HG02588 (cell line): ENCODE measurements around the gene HCFC2.
"Not testable (repeated sequence)": the region's sequence is repeated elsewhere in the genome, so short reads cannot be mapped to it uniquely, and the experiment has no call there.

Experiments
- ATAC-seq: cut with Tn5 transposase; IDR thresholded peaks from one replicate; pipeline ENCODE4 v1.9.1; 2021; ENCODE audit warnings: mild to moderate bottlenecking, moderate library complexity; ENCODE audit not compliant: unreplicated experiment

HCFC2 gene

DNA sequence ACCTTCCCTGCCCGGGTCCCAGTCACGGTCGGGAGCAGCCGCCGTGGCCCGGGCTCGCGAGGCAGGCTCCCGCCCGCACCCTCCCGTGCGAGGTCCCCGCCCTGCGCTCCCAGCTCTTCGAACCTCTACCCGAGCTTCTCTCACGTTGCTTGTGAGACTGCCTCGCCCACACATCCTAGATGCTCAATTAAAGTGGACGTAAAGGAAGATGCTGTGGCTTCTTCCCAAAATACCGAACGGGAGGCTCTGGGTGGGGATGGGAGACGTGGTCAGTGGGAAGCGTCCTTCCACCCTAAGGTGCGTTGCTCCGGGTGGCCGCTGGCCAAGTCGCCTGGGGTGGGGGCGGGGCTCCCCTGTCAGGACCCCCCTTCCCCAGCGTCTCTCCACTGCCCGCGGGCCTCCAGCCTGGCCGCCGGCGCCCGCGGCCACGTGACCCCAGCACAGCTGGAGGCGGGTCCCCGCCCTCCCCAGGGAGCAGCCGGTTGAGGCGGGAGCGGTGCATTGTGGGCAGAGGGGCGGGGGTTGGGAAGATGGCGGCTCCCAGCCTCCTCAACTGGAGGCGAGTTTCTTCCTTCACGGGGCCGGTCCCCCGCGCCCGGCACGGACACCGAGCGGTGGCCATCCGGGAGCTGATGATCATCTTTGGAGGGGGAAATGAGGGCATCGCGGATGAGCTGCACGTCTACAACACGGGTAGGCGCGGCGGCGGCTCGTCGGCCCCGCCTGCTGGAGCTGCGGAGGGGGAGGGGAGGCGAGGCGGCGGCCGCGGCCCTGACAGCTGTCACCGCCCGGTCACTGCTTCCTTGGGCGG, at the start of gene HCFC2:
Gene HCFC2 (plus strand): TSS at position 501 of the 811 bp plus-strand sequence. CDS start 30 bp downstream, at position 531.
- ATAC-seq: peak; percentile 88

DNA sequence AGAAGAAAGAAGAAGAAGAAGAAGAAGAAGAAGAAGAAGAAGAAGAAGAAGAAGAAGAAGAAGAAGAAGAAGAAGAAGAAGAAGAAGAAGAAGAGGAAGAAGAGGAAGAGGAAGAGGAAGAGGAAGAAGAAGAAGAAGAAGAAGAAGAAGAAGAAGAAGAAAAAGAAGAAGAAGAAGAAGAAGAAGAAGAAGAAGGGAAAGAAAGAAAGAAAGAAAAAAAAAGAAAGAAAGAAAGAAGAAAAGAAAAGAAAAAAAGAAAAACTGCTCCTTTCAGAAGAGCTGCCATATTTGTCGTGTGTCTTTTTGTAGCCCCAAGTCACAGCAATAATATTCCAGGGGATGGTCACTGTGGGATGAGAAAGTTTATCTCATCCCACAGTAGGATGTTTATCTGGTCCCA, 42.5 kb upstream of the HCFC2 start:
- not testable (repeated sequence) for ATAC-seq

DNA sequence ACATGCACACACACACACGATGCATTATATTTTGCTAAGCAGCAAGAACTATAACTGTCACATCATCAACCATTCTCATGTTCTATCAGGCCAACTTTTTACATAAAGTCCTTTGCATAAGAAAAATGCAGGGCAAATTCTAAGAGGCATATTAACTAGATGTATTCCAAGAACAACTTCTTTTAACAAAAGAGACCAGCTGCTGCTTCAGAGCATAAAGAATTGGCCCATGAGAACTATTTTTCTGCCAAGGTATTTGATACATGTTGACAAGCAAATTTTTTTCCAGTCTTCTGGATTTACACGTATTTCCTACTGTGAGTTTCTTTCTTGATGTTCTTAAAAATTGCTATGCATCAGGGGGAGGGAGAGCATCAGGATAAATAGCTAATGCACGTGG, 41.5 kb upstream of the HCFC2 start:
- ATAC-seq: no peak

GRCh38 chr12:104023710-104024109, 40.6 kb upstream of the HCFC2 start:
- ATAC-seq: no peak

GRCh38 chr12:104024348-104024747, 40.0 kb upstream of the HCFC2 start:
- ATAC-seq: no peak

- no peak for ATAC-seq
These were observed 38.6 kb upstream of the HCFC2 start for GRCh38 chr12:104025771-104026170.

DNA sequence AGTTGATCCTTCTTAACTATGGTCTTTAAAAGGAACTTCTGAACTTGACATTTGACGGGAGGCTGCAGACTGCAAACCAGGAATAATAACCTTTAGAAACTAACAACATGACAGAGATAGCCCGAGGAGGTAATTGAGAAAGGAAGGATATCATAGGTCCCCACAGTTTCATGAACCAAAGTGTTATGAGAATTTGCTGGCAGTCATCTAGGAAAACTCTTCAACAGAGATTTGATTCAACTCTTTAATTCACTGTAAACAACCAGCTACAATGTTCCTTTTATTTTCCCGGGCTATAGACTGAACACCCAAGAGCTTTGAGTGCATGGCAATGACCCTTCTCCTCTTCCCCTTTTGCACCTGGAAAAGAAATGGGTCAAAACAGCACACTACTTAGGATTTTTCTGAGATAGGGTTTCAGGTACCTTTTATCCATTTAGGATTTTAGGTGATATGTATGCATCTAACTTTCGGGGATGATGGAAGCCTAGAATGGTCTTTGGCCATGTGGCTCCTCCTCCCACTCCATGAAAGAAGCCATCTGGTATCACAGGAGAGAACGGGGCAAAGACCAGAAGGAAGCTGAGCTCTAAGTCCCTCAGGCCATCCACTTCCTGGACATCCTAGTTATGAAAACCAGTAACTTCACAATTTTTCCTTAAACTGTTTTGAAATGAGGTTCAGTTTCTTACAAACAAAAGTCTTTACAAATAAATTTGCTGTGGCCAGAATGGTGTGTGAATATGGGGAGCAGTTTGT, 37.3 kb upstream of the HCFC2 start:
- no peak for ATAC-seq

- not testable (repeated sequence) for ATAC-seq
These were observed 33.7 kb upstream of the HCFC2 start for GRCh38 chr12:104030596-104030995.

DNA sequence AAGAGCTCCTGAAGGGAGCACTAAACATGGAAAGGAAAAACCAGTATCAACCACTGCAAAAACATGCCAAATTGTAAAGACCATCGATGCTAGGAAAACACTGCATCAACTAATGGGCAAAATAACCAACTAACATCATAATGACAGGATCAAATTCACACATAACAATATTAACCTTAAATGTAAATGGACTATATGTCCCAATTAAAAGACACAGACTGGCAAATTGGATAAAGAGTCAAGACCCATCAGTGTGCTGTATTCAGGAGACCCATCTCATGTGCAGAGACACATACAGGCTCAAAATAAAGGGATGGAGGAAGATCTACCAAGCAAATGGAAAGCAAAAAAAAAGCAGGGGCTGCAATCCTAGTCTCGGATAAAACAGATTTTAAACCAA, 28.2 kb upstream of the HCFC2 start:
- not testable (repeated sequence) for ATAC-seq

DNA sequence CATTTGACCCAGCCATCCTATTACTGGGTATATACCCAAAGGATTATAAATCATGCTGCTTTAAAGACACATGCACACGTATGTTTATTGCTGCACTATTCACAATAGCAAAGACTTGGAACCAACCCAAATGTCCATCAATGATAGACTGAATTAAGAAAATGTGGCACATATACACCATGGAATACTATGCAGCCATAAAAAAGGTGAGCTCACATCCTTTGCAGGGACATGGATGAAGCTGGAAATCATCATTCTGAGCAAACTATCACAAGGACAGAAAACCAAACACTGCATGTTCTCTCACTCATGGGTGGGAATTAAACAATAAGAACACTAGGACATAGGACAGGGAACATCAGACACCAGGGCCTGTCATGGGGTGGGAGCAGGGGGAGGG, 24.6 kb upstream of the HCFC2 start:
- ATAC-seq: not testable (repeated sequence)

DNA sequence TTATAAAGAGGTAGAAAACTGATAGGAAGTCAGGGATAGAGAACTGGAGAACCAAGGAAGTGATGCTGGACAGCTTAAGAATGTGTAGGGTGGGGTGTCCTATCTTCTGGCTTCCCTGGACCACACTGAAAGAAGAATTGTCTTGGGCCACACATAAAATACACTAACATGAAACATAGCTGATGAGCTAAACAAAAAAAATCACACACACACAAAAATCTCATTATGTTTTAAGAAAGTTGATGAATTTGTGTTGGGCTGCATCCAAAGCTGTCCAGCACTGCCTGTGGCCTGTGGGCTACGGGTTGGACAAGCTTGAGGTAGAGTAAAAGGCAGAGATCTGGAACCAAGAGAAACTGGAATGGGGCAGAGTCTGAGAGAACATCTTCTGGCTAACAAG, 21.8 kb upstream of the HCFC2 start:
- ATAC-seq: no peak

DNA sequence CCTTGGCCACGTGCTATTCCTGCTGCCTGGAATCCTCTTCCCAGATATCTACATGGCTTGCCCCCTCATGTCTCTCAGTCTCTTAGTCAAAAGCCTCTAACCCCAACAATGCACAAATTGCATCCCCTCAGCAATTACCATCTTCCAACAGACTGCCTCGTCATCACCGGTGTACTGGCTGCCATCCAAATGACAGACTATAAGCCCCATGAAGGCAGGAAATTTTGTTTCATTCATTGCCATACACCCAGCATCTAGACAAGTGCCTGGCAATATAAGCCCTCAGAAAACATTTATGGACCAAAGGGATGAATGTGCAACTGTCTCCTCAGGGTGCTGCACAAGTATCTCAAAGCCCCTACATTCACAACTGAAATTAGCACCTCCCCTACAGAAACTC, 20.2 kb upstream of the HCFC2 start:
- no peak for ATAC-seq

GRCh38 chr12:104046306-104046705, 18.0 kb upstream of the HCFC2 start:
- ATAC-seq: no peak

- ATAC-seq: no peak
These were observed 16.2 kb upstream of the HCFC2 start for GRCh38 chr12:104048162-104048561.

DNA sequence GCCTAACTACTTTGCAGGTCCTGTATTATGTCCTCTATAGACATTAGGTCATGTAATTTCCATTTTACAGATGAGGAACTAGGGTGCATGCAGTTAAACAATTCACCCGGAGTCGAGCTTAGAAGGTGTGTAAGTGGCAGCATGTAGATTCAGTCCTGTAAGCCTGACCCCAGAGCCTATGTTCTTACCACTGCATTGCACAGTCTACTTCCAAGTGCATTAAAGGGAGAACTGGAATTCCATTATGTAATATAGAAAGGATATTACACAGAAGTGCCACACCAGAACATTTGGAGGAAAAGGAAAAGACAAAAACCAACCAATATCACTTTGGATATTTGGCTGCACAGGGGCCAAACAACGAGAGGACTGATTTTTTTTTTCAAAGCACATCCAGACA, 15.5 kb upstream of the HCFC2 start:
- ATAC-seq: no peak

DNA sequence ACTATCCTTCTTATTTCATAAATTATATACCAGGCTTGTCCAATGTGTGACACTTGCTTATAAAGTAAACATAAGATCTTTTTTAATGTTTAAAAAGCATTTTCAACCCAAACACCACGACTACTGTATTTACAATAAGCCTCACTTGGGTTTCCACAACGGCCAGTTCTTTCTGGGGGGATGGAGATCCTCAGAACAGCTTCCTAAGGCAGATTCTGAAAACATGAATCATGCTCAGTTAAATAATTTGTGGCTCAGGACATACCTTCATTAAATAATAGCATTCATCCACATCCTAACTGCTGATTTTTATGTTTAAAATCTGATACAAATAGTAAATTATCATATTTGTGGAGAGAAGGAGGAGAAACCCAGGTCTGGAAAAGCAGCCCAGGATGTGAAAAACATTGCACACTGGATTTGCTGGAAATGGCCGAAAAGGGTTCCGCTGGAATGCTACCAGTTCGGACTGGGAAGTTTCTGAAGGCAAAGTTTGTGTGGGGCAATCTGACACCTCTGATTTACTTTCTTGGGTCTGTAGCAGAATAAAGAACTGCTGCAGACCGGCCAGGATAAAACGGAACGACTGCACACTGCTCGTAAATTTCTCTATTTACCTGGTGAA, 14.9 kb upstream of the HCFC2 start:
- no peak for ATAC-seq

DNA sequence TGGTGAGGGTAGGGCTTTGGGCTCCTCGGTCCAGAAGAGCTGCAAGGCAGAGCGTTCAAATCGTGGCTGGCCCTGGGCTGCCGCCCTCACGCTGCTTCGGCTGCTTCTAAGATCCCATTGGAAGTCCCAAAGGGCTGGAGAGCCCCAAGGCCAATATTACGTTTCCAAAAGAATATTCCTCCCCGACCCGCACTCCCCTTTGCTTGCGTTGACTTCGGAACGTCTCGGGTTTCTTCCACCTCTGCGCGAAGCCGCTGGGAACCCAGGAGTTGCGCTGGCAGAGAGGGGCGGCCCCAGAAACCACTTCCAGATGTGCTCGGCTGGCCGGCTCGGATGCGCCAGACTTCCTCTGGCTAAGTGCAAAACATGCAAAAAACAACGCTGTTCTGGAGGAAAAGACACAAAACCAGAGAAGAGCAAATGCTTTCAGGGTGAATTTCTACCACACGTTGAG, 14.4 kb upstream of the HCFC2 start, which contains the start of gene GLT8D2:
Gene GLT8D2 (minus strand): TSS at position 285 of the 454 bp plus-strand sequence. CDS start 30,539 bp downstream, outside the sequence.
- ATAC-seq: no peak

GRCh38 chr12:104050436-104050835, 13.9 kb upstream of the HCFC2 start:
- ATAC-seq: no peak

DNA sequence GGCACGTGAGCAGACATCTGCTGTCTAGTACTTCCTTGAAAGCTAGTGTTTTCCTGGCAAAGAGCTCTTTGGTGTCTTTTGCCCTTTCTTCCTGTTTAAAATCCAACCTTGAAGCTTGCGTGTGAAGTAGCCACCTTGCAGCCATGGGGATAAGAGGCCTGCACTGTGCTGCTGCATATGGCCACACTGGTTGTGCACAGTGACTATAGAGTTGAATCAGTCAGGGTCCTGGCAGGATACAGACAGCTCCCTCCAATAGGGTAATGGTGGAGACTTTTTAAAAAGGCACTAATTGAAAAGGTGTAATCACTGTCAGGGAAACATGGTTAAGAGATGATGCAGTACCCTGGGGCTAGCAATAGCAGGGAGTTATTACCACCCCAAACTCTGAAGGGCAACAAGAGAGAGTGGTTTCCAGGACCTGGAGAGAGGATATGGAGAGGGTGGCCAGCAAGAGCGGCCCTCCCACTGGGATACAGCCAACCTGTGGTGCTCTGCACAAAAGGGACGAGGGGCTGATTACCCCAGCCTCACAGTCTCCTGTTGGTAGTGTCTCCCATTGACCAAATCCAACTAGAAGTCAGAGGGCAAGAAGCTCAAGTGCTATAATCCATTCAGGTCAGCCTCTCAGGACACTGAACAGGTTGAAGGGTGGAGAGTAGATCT, 9.5 kb upstream of the HCFC2 start:
- ATAC-seq: no peak

DNA sequence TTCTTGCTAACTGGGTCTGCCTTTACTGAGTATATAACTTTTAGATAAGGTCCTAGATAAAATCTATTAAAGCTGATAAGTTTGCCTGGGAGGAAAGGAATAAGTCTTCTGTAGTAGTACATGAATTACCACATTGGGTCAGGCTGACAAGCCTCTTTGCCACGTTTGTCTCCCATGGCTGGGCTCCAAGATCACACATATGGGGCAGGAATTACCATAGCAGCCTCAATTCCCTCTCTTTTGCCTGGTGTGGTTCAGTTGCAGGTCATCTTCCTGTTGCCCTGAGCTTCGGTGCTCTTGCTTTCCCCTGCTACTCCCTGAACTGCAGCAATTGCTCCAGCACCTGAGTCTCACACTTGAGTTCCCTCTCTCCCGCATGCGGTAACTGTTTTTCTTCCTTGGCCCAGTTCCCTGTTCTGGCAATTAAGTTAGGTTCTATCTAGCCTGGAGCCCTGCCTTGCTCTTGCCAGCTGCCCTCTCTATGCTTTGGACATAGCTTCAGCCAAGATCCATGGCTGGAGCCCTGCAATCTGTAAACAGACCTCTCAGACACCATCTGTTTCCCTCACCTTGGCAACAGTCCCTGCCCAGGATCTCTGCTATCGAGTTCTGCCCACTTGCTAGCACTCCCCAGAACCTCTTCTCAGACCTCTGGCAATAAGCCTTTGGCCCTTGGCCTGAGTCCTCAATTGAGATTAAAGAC, 8.5 kb upstream of the HCFC2 start:
- no peak for ATAC-seq
